B cell (primary cell): Measurements from ENCODE around the gene C12orf75.

Source experiments
- EZH2 ChIP-seq: IDR thresholded peaks from 2 replicates; pipeline ENCODE4 v1.6.1; 2012; ENCODE audit warnings: borderline replicate concordance, low read depth, mild to moderate bottlenecking, moderate library complexity, low read length; ENCODE audit not compliant: insufficient read depth, poor library complexity, severe bottlenecking
- TF ChIP-seq, protein P1 (sequence below): fragments of 200-600 bp; IDR thresholded peaks from one replicate; pipeline ENCODE4 v1.8.0; 2022; ENCODE audit warnings: antibody characterized with exemption, mild to moderate bottlenecking

DNA sequence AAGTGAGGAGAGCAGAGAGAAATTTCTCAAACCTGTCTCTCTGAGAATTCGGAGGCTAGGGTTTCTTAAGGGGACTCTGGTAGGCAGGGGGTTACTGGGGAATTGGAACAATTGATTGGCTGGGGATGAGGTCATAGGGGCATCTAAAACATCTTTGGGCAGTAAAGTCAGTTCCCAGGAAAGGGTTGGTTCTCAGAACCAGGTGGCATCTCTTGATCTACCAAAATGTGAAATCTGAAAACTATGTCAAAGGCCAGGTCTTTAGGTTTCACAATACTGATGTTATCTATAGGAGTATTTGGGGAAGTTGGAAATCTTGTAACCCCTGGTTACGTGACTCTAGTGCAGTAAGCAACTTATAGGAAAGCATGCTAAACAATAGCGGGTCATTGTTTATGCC lies 6.9 kb downstream of the C12orf75 start:
- TF ChIP-seq, protein P1, sequence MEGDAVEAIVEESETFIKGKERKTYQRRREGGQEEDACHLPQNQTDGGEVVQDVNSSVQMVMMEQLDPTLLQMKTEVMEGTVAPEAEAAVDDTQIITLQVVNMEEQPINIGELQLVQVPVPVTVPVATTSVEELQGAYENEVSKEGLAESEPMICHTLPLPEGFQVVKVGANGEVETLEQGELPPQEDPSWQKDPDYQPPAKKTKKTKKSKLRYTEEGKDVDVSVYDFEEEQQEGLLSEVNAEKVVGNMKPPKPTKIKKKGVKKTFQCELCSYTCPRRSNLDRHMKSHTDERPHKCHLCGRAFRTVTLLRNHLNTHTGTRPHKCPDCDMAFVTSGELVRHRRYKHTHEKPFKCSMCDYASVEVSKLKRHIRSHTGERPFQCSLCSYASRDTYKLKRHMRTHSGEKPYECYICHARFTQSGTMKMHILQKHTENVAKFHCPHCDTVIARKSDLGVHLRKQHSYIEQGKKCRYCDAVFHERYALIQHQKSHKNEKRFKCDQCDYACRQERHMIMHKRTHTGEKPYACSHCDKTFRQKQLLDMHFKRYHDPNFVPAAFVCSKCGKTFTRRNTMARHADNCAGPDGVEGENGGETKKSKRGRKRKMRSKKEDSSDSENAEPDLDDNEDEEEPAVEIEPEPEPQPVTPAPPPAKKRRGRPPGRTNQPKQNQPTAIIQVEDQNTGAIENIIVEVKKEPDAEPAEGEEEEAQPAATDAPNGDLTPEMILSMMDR: no peak
- no peak for TF ChIP-seq EZH2
